ENCODE measurements around the gene MGA. TPM values are rescaled to one million over a fixed set of nuclear protein-coding genes. Genes with fewer than 3 reads are reported as not detected.

MGA gene
- total and polyA plus RNA-seq, 4 experiments from 2014 or later, result 6.6 to 74.9 (median 45.4) TPM

GRCh38 chr15:41790756-41791546 is 130.7 kb downstream of the MGA start:
- Histone ChIP-seq H3K4me3 (ENCODE audit: low read length in 2 of 2) (no peak overlapping the region), H3K27me3 (ENCODE audit: insufficient read depth, low read length) (no peaks in the 10 kb centered on the region), H3K9me3 (ENCODE audit: control insufficient read depth in 1 of 2, low read length in 2 of 2) (no peaks in the 10 kb centered on the region), H3K4me1 (ENCODE audit: insufficient read depth, low read length) (peaks cover 19% of the 10 kb centered on the region), H3K36me3 (ENCODE audit: insufficient read depth, low read length) (no peaks in the 10 kb centered on the region), H3K27ac (ENCODE audit: low read depth, low read length) (no peak overlapping the region)
- Mint-ChIP-seq H3K9me3 (no peaks in the 10 kb centered on the region), H3K36me3 (no peaks in the 10 kb centered on the region), H3K4me1 (peaks cover 33 to 52% (median 42%) of the 10 kb centered on the region in 4 donors), H3K27ac (peak overlapping the region in 5 of 7 donors; percentile 22 to 74 (median 43)), H3K27me3 (no peaks in the 10 kb centered on the region), H3K4me3 (peak overlapping the region in 2 of 8 donors; percentile 33 to 52)
- ChIA-PET CTCF (ENCODE audit: partially characterized antibody) (no interaction called here), POLR2A (ENCODE audit: partially characterized antibody) (interaction anchor here (1.5 kb wide), 1 partner anchor 17 kb away, joined by 6 read pairs; the partner anchor contains the start of gene MAPKBP1)
- intact Hi-C loops (cut with micrococcal nuclease), result no loop called here
- no peak for DNase-seq

- Mint-ChIP-seq H3K9me3 (no peaks in the 10 kb centered on the region), H3K4me3 (peak overlapping the region in 1 of 8 donors; percentile 52), H3K27ac (peak overlapping the region in 1 of 7 donors; percentile 30), H3K27me3 (no peaks in the 10 kb centered on the region), H3K4me1 (peaks cover 36 to 58% (median 46%) of the 10 kb centered on the region in 4 donors), H3K36me3 (no peaks in the 10 kb centered on the region)
- no peak overlapping the region for H3K27ac ChIP-seq (ENCODE audit: low read depth, low read length)
- ChIA-PET CTCF (ENCODE audit: partially characterized antibody) (no interaction called here), POLR2A (ENCODE audit: partially characterized antibody) (interaction anchor here (0.6 to 1.5 kb wide), 2 partner anchors 18 to 169 kb away, joined by 5 to 6 read pairs; partner anchors contain the start of gene MAPKBP1)
- H3K4me3 ChIP-seq (ENCODE audit: low read length in 2 of 2), result no peak overlapping the region
- intact Hi-C loops (cut with micrococcal nuclease), result no loop called here
- no peaks in the 10 kb centered on the region for H3K36me3 ChIP-seq (ENCODE audit: insufficient read depth, low read length)
- H3K4me1 ChIP-seq (ENCODE audit: insufficient read depth, low read length), result peaks cover 19% of the 10 kb centered on the region
- H3K27me3 ChIP-seq (ENCODE audit: insufficient read depth, low read length), result no peaks in the 10 kb centered on the region
- no peak for DNase-seq
- H3K9me3 ChIP-seq (ENCODE audit: control insufficient read depth in 1 of 2, low read length in 2 of 2), result no peaks in the 10 kb centered on the region
Observed at GRCh38 chr15:41791547-41791937, 131.3 kb downstream of the MGA start.

GRCh38 chr15:41792000-41792637 is 131.9 kb downstream of the MGA start:
- H3K4me1 ChIP-seq (ENCODE audit: insufficient read depth, low read length), result peaks cover 19% of the 10 kb centered on the region
- no peaks in the 10 kb centered on the region for H3K36me3 ChIP-seq (ENCODE audit: insufficient read depth, low read length)
- Mint-ChIP-seq H3K27ac (peak overlapping the region in 2 of 7 donors; percentile 30 to 77), H3K36me3 (no peaks in the 10 kb centered on the region), H3K9me3 (no peaks in the 10 kb centered on the region), H3K4me3 (no peak overlapping the region), H3K4me1 (peaks cover 38 to 58% (median 47%) of the 10 kb centered on the region in 4 donors), H3K27me3 (no peaks in the 10 kb centered on the region)
- no peak for DNase-seq
- no peaks in the 10 kb centered on the region for H3K9me3 ChIP-seq (ENCODE audit: control insufficient read depth in 1 of 2, low read length in 2 of 2)
- CTCF ChIA-PET (ENCODE audit: partially characterized antibody), result interaction anchor here (0.5 to 2.0 kb wide), 2 partner anchors 18 to 90 kb away, joined by 4 to 7 read pairs; partner anchors contain the start of gene MAPKBP1
- H3K27ac ChIP-seq (ENCODE audit: low read depth, low read length), result no peak overlapping the region
- no peaks in the 10 kb centered on the region for H3K27me3 ChIP-seq (ENCODE audit: insufficient read depth, low read length)
- intact Hi-C loops (cut with micrococcal nuclease), result no loop called here
- no peak overlapping the region for H3K4me3 ChIP-seq (ENCODE audit: low read length in 2 of 2)
- POLR2A ChIA-PET (ENCODE audit: partially characterized antibody), result interaction anchor here (0.6 to 1.5 kb wide), 2 partner anchors 18 to 168 kb away, joined by 5 to 6 read pairs; partner anchors contain the start of gene MAPKBP1

- peaks cover 4% of the 10 kb centered on the region in 2 donors for H3K36me3 Mint-ChIP-seq
- H3K4me3 ChIP-seq (ENCODE audit: low read length in 2 of 2), result no peak overlapping the region
- intact Hi-C loops (cut with micrococcal nuclease), result no loop called here
- H3K4me1 Mint-ChIP-seq, result peaks cover 34 to 49% (median 40%) of the 10 kb centered on the region in 4 donors
- no peaks in the 10 kb centered on the region for H3K27me3 ChIP-seq (ENCODE audit: insufficient read depth, low read length)
- no peak overlapping the region for H3K27ac ChIP-seq (ENCODE audit: low read depth, low read length)
- no peak overlapping the region for H3K4me3 Mint-ChIP-seq
- no peak for DNase-seq
- H3K4me1 ChIP-seq (ENCODE audit: insufficient read depth, low read length), result peaks cover 19% of the 10 kb centered on the region
- peaks cover 0 to 2% (median 0%) of the 10 kb centered on the region in 8 donors for H3K9me3 Mint-ChIP-seq
- ChIA-PET POLR2A (ENCODE audit: partially characterized antibody) (interaction anchor here (0.6 kb wide), 1 partner anchor 159 kb away, joined by 3 read pairs; no protein-coding TSS in a partner anchor), CTCF (ENCODE audit: partially characterized antibody) (interaction anchor here (1.1 to 2.0 kb wide), 5 partner anchors 9 to 195 kb away, joined by 3 to 8 read pairs (median 4); partner anchors contain the start of gene MAPKBP1)
- no peak overlapping the region for H3K27ac Mint-ChIP-seq
- H3K9me3 ChIP-seq (ENCODE audit: control insufficient read depth in 1 of 2, low read length in 2 of 2), result no peaks in the 10 kb centered on the region
- H3K36me3 ChIP-seq (ENCODE audit: insufficient read depth, low read length), result no peaks in the 10 kb centered on the region
- no peaks in the 10 kb centered on the region for H3K27me3 Mint-ChIP-seq
Observed at GRCh38 chr15:41794081-41794480, 133.9 kb downstream of the MGA start.

- CTCF ChIA-PET (ENCODE audit: partially characterized antibody), result interaction anchor here (1.0 to 1.2 kb wide), 2 partner anchors 14 to 22 kb away, joined by 3 to 6 read pairs; partner anchors contain the start of gene MAPKBP1
- H3K27ac Mint-ChIP-seq, result peak overlapping the region in 4 of 7 donors; percentile 5 to 35 (median 22)
- POLR2A ChIA-PET (ENCODE audit: partially characterized antibody), result interaction anchor here (1.1 kb wide), 1 partner anchor 99 kb away, joined by 3 read pairs; no protein-coding TSS in a partner anchor
- peaks cover 0 to 2% (median 0%) of the 10 kb centered on the region in 8 donors for H3K9me3 Mint-ChIP-seq
- intact Hi-C loops (cut with micrococcal nuclease), result no loop called here
- no peak overlapping the region for H3K4me3 ChIP-seq (ENCODE audit: low read length in 2 of 2)
- H3K4me1 Mint-ChIP-seq, result peaks cover 16 to 27% (median 22%) of the 10 kb centered on the region in 4 donors
- H3K27ac ChIP-seq (ENCODE audit: low read depth, low read length), result no peak overlapping the region
- no peaks in the 10 kb centered on the region for H3K27me3 ChIP-seq (ENCODE audit: insufficient read depth, low read length)
- peaks cover 2% of the 10 kb centered on the region for H3K4me1 ChIP-seq (ENCODE audit: insufficient read depth, low read length)
- no peak for DNase-seq
- no peak overlapping the region for H3K4me3 Mint-ChIP-seq
- peaks cover 6% of the 10 kb centered on the region for H3K36me3 ChIP-seq (ENCODE audit: insufficient read depth, low read length)
- no peaks in the 10 kb centered on the region for H3K27me3 Mint-ChIP-seq
- no peaks in the 10 kb centered on the region for H3K9me3 ChIP-seq (ENCODE audit: control insufficient read depth in 1 of 2, low read length in 2 of 2)
- H3K36me3 Mint-ChIP-seq, result peaks cover 18 to 20% of the 10 kb centered on the region in 2 donors
Observed at GRCh38 chr15:41795996-41796856, 136.0 kb downstream of the MGA start.

- Histone ChIP-seq H3K27ac (ENCODE audit: low read depth, low read length) (no peak overlapping the region), H3K27me3 (ENCODE audit: insufficient read depth, low read length) (no peaks in the 10 kb centered on the region), H3K36me3 (ENCODE audit: insufficient read depth, low read length) (peaks cover 6% of the 10 kb centered on the region), H3K4me3 (ENCODE audit: low read length in 2 of 2) (no peak overlapping the region), H3K9me3 (ENCODE audit: control insufficient read depth in 1 of 2, low read length in 2 of 2) (no peaks in the 10 kb centered on the region), H3K4me1 (ENCODE audit: insufficient read depth, low read length) (no peaks in the 10 kb centered on the region)
- DNase-seq, result no peak
- ChIA-PET CTCF (ENCODE audit: partially characterized antibody) (interaction anchor here (1.0 to 1.2 kb wide), 2 partner anchors 13 to 23 kb away, joined by 3 read pairs; partner anchors contain the start of gene MAPKBP1), POLR2A (ENCODE audit: partially characterized antibody) (interaction anchor here (1.1 kb wide), 1 partner anchor 98 kb away, joined by 3 read pairs; no protein-coding TSS in a partner anchor)
- Mint-ChIP-seq H3K9me3 (peaks cover 0 to 2% (median 0%) of the 10 kb centered on the region in 8 donors), H3K27ac (peak overlapping the region in 3 of 7 donors; percentile 29 to 42 (median 41)), H3K4me3 (no peak overlapping the region), H3K27me3 (no peaks in the 10 kb centered on the region), H3K4me1 (peaks cover 12 to 16% (median 13%) of the 10 kb centered on the region in 4 donors), H3K36me3 (peaks cover 20 to 25% of the 10 kb centered on the region in 2 donors)
- intact Hi-C loops (cut with micrococcal nuclease), result no loop called here
Observed at GRCh38 chr15:41797201-41797944, 137.2 kb downstream of the MGA start.
